Transverse colon (tissue), 4 donors: ENCODE data around the gene MLH3.

ENCODE experiments used
- CTCF ChIP-seq, 5 experiments: fragments of 200-600 bp in 3 of 5; fragments of 450-650 bp in 2 of 5; sonication (generic) in 3 of 5; IDR thresholded peaks; 1 replicate in 2 of 5; 2 replicates in 3 of 5; pipeline ENCODE4 v1.5.1; 2016 to 2017; ENCODE audit warnings: antibody characterized with exemption in 5 of 5, inconsistent platforms in 3 of 5, mild to moderate bottlenecking in 2 of 5, moderate library complexity in 1 of 5
- EP300 ChIP-seq: sonication (generic); formaldehyde crosslinking; IDR thresholded peaks from one replicate; pipeline ENCODE4 v1.6.1; 2017; ENCODE audit warnings: antibody characterized with exemption, low read depth
- POLR2A ChIP-seq: fragments of 450-650 bp; IDR thresholded peaks from one replicate; pipeline ENCODE4 v1.6.1; 2016; ENCODE audit warnings: antibody characterized with exemption, mild to moderate bottlenecking, moderate library complexity
- POLR2AphosphoS5 ChIP-seq, 3 donors: sonication (generic); formaldehyde crosslinking; IDR thresholded peaks; one replicate each; pipeline ENCODE4 v1.6.1; 2016; ENCODE audit warnings: antibody characterized with exemption in 3 of 3

DNA sequence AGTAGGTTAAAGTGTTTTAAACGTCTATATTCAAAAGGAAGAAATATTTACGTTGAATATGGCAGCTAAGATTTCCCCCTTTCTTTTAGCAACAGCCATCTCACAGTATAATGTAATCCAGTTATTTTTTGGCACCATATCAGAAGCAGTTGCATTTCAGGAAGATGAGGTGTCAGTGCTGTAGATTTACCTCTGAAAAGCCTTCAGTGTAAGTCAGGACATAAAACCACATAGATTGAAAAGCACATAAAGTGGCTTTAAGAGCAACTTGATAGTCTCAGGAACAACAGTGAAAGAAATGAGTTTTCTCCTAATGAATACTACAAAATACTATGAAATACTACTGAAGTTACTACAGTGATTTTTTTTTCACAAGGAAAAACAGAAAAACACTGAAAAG, 6.9 kb downstream of the MLH3 start:
- no peak for TF ChIP-seq CTCF (IDR thresholded peaks at IDR 0.05)
- no peak for TF ChIP-seq POLR2A
- no peak for TF ChIP-seq POLR2AphosphoS5 (IDR thresholded peaks at IDR 0.05)
- no peak for TF ChIP-seq EP300
